Trophoblast cell (in vitro differentiated cells and primary cell): ENCODE results near the gene NUDT8.

Experiments used
- DNase-seq, 2 donors: peaks; one replicate each; pipeline ENCODE4 v3.0.0-alpha.2; 2016
- H2AFZ ChIP-seq: 2 replicates; pipeline ENCODE4 v1.6.1; 2013; ENCODE audit warnings: low read length, moderate library complexity, mild to moderate bottlenecking; ENCODE audit not compliant: insufficient read depth, poor library complexity
- H2AK5ac ChIP-seq: 2 replicates; pipeline ENCODE4 v1.6.1; 2013; ENCODE audit warnings: mild to moderate bottlenecking, low read length
- H2BK120ac ChIP-seq: 2 replicates; pipeline ENCODE4 v1.6.1; 2013; ENCODE audit warnings: low read length, mild to moderate bottlenecking, moderate library complexity; ENCODE audit not compliant: insufficient read depth, poor library complexity
- H2BK12ac ChIP-seq: 2 replicates; pipeline ENCODE4 v1.6.1; 2013; ENCODE audit warnings: mild to moderate bottlenecking, low read length, moderate library complexity
- H2BK5ac ChIP-seq: 2 replicates; pipeline ENCODE4 v1.6.1; 2013; ENCODE audit warnings: low read length, low read depth, moderate library complexity, mild to moderate bottlenecking; ENCODE audit not compliant: poor library complexity
- H3K14ac ChIP-seq: 2 replicates; pipeline ENCODE4 v1.6.1; 2013; ENCODE audit warnings: mild to moderate bottlenecking, low read length
- H3K18ac ChIP-seq: 2 replicates; pipeline ENCODE4 v1.6.1; 2013; ENCODE audit warnings: mild to moderate bottlenecking, low read length
- H3K23ac ChIP-seq: 2 replicates; pipeline ENCODE4 v1.6.1; 2013; ENCODE audit warnings: low read length
- H3K27ac ChIP-seq: 2 replicates; pipeline ENCODE4 v1.5.1; 2013; ENCODE audit warnings: low read depth, mild to moderate bottlenecking, inconsistent platforms, low read length, moderate library complexity
- H3K27me3 ChIP-seq: 2 replicates; pipeline ENCODE4 v1.6.1; 2013; ENCODE audit warnings: inconsistent platforms, mild to moderate bottlenecking, low read length, moderate library complexity; ENCODE audit not compliant: insufficient read depth
- H3K36me3 ChIP-seq, 2 experiments: 1 replicate in 1 of 2; 2 replicates in 1 of 2; pipeline ENCODE4 v1.6.1; 2013; ENCODE audit warnings: low read length in 2 of 2, mild to moderate bottlenecking in 2 of 2, moderate library complexity in 1 of 2; ENCODE audit not compliant: insufficient read depth in 2 of 2, control insufficient read depth in 1 of 2
- H3K4ac ChIP-seq: 2 replicates; pipeline ENCODE4 v1.6.1; 2013; ENCODE audit warnings: low read depth, mild to moderate bottlenecking, low read length, moderate library complexity
- H3K4me1 ChIP-seq, 2 experiments: 1 replicate in 1 of 2; 2 replicates in 1 of 2; pipeline ENCODE4 v1.6.1; 2013; ENCODE audit warnings: low read length in 2 of 2, mild to moderate bottlenecking in 2 of 2, moderate library complexity in 1 of 2; ENCODE audit not compliant: insufficient read depth in 2 of 2, control insufficient read depth in 1 of 2
- H3K4me2 ChIP-seq: 2 replicates; pipeline ENCODE4 v1.6.1; 2013; ENCODE audit warnings: inconsistent platforms, mild to moderate bottlenecking, low read length, moderate library complexity
- H3K4me3 ChIP-seq: 2 replicates; pipeline ENCODE4 v1.5.1; 2013; ENCODE audit warnings: mild to moderate bottlenecking, low read depth, low read length, inconsistent platforms
- H3K79me1 ChIP-seq: one replicate; pipeline ENCODE4 v1.6.1; 2013; ENCODE audit warnings: low read length
- H3K79me2 ChIP-seq: 2 replicates; pipeline ENCODE4 v1.6.1; 2013; ENCODE audit warnings: low read length, mild to moderate bottlenecking; ENCODE audit not compliant: control insufficient read depth, insufficient read depth, poor library complexity
- H3K9ac ChIP-seq: 2 replicates; pipeline ENCODE4 v1.6.1; 2013; ENCODE audit warnings: mild to moderate bottlenecking, low read length
- H3K9me3 ChIP-seq: 2 replicates; pipeline ENCODE4 v1.6.1; 2013; ENCODE audit warnings: low read depth, mild to moderate bottlenecking, control low read depth, inconsistent platforms, low read length; ENCODE audit not compliant: insufficient read depth
- H4K12ac ChIP-seq: 2 replicates; pipeline ENCODE4 v1.6.1; 2013; ENCODE audit warnings: low read depth, mild to moderate bottlenecking, low read length, moderate library complexity
- H4K8ac ChIP-seq: 2 replicates; pipeline ENCODE4 v1.6.1; 2013; ENCODE audit warnings: low read depth, mild to moderate bottlenecking, low read length, moderate library complexity
- H4K91ac ChIP-seq: one replicate; pipeline ENCODE4 v1.6.1; 2013; ENCODE audit warnings: low read depth, mild to moderate bottlenecking, low read length, moderate library complexity
- WGBS: extraction: QIAGEN DNeasy Blood & Tissue Kit; methylation state at CpG from one replicate; pipeline ENCODE4 v1.1.7; 2013; ENCODE audit warnings: missing lambda C conversion rate; ENCODE audit not compliant: insufficient read length, insufficient coverage; ENCODE audit errors: extremely low coverage; 5-methylcytosine and 5-hydroxymethylcytosine counted together

The NUDT8 gene

DNA sequence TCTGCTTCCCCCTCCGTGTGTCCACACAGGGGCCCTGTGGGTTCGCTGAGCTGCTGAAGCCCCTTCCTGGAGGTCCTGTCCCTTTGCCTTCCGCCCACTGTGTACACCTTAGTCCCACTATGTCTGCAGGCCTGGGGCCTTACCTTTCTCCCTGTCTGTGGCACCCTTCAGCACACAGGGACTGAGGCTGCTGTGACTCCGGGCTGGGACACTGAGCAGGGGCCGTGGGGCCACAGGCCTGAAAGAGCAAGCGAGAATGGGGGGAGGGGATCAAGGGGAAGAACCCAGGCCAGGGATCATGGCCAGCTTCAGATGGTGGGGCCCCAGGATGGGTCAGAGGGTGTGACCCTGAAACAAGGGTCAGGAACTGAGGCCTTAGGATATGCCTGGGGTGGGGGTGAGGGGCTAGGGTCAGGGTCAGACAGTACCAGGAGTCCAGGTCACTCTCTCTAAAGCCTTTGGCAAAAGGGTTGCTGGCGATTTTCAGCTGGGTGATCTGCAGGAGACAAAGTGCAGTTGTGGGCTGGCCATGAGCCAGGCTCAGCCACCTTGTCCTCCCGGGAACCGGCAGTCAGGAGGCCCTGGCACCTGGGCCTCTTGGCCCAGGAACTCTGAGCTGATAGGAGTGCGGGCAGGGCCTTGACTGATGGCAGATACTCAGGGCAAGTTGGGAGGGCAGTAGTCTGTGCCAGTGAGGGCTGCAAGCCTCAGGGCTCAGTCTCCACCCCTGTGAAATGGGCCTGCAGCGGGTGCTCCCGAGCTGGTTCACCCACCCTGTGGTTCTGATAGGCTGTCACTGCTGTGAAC lies 2.6 kb upstream of the NUDT8 start:
- no peaks in the 10 kb centered on the region for H3K36me3 ChIP-seq
- H2BK5ac ChIP-seq, result no peak overlapping the region
- H2BK12ac ChIP-seq, result no peak overlapping the region
- peaks cover 2% of the 10 kb centered on the region for H3K79me2 ChIP-seq
- H3K27me3 ChIP-seq, result no peaks in the 10 kb centered on the region
- H3K4me2 ChIP-seq, result no peak overlapping the region
- H3K23ac ChIP-seq, result no peak overlapping the region
- H3K9ac ChIP-seq, result no peak overlapping the region
- no peak overlapping the region for H3K27ac ChIP-seq
- H3K4me1 ChIP-seq, result peaks cover 7 to 10% of the 10 kb centered on the region in 2 experiments
- no peak overlapping the region for H2BK120ac ChIP-seq
- peaks cover 9% of the 10 kb centered on the region for H3K79me1 ChIP-seq
- DNase-seq, result no peak
- no peak overlapping the region for H3K4me3 ChIP-seq
- H3K14ac ChIP-seq, result peak overlapping the region; percentile 10
- H4K8ac ChIP-seq, result no peak overlapping the region
- no peak overlapping the region for H2AFZ ChIP-seq
- H4K91ac ChIP-seq, result no peak overlapping the region
- peak overlapping the region; percentile 26 for H2AK5ac ChIP-seq
- no peak overlapping the region for H3K4ac ChIP-seq
- H3K9me3 ChIP-seq, result peaks cover 2% of the 10 kb centered on the region
- WGBS, result no CpG with 5 or more reads among the region's 12 CpGs
- no peak overlapping the region for H3K18ac ChIP-seq
- no peak overlapping the region for H4K12ac ChIP-seq

DNA sequence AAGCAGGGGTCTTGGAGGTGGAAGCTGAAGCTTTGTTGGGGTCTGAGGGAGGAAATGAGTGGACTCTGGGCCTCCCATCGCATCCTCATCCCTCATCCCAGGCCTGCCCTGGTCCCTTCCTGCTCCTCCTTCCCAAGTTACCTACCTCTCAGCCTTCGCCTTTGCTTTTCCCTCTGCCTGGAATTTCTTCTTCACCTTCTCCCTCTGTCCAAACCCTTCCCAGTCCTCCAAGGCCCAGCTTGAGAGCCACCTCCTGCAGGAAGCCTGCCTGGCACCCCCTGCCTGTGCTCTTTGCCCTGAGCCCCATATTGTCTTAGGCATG lies 2.1 kb upstream of the NUDT8 start:
- no peaks in the 10 kb centered on the region for H3K36me3 ChIP-seq
- WGBS, result no CpG with 5 or more reads among the region's 2 CpGs
- H3K9ac ChIP-seq, result no peak overlapping the region
- peak overlapping the region; percentile 64 for H4K91ac ChIP-seq
- H2AK5ac ChIP-seq, result peak overlapping the region; percentile 39
- no peak overlapping the region for H4K12ac ChIP-seq
- H3K27ac ChIP-seq, result no peak overlapping the region
- H3K4me1 ChIP-seq, result peaks cover 7 to 10% of the 10 kb centered on the region in 2 experiments
- DNase-seq, result no peak
- no peak overlapping the region for H3K4ac ChIP-seq
- peak overlapping the region; percentile 10 for H3K14ac ChIP-seq
- no peak overlapping the region for H3K23ac ChIP-seq
- peaks cover 9% of the 10 kb centered on the region for H3K79me1 ChIP-seq
- H3K9me3 ChIP-seq, result peaks cover 2% of the 10 kb centered on the region
- H3K18ac ChIP-seq, result no peak overlapping the region
- H2BK120ac ChIP-seq, result no peak overlapping the region
- H2BK5ac ChIP-seq, result no peak overlapping the region
- peaks cover 2% of the 10 kb centered on the region for H3K79me2 ChIP-seq
- H2BK12ac ChIP-seq, result no peak overlapping the region
- H4K8ac ChIP-seq, result no peak overlapping the region
- H3K4me3 ChIP-seq, result no peak overlapping the region
- H2AFZ ChIP-seq, result no peak overlapping the region
- no peak overlapping the region for H3K4me2 ChIP-seq
- H3K27me3 ChIP-seq, result no peaks in the 10 kb centered on the region

DNA sequence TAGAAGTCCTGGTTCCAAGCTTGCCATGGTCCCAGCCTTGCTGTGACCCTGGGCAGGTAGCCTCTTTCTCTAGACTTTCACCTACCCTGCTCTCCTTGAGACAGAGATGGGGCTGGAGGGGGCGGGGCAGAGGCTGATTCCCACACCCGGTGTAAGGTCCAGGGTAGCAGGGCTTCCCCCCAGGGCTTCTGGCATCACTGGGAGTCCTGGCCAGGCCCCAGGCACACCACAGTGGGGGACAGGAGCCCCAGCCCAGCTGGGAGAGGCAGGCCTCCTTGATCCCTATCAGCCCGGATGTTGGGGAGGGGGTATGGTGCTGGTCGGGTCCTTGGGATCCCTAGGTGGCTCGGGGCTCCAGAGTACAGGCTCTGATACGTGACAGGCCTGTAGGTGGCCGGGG lies 1.7 kb upstream of the NUDT8 start:
- H3K27me3 ChIP-seq, result no peaks in the 10 kb centered on the region
- H3K14ac ChIP-seq, result no peak overlapping the region
- H3K79me2 ChIP-seq, result peaks cover 2% of the 10 kb centered on the region
- no peaks in the 10 kb centered on the region for H3K36me3 ChIP-seq
- H3K9ac ChIP-seq, result no peak overlapping the region
- H3K4ac ChIP-seq, result no peak overlapping the region
- H2BK5ac ChIP-seq, result no peak overlapping the region
- no peak overlapping the region for H3K18ac ChIP-seq
- H3K9me3 ChIP-seq, result peaks cover 2% of the 10 kb centered on the region
- H2AFZ ChIP-seq, result no peak overlapping the region
- H2BK12ac ChIP-seq, result peak overlapping the region; percentile 14
- peak overlapping the region; percentile 16 for H4K12ac ChIP-seq
- peak overlapping the region; percentile 92 for H4K8ac ChIP-seq
- H3K79me1 ChIP-seq, result peaks cover 9% of the 10 kb centered on the region
- H3K4me3 ChIP-seq, result no peak overlapping the region
- no peak overlapping the region for H3K23ac ChIP-seq
- H3K27ac ChIP-seq, result no peak overlapping the region
- peak overlapping the region; percentile 64 for H4K91ac ChIP-seq
- H3K4me2 ChIP-seq, result no peak overlapping the region
- H2BK120ac ChIP-seq, result no peak overlapping the region
- WGBS, result no CpG with 5 or more reads among the region's 7 CpGs
- no peak for DNase-seq
- peaks cover 7 to 10% of the 10 kb centered on the region in 2 experiments for H3K4me1 ChIP-seq
- peak overlapping the region; percentile 39 for H2AK5ac ChIP-seq

DNA sequence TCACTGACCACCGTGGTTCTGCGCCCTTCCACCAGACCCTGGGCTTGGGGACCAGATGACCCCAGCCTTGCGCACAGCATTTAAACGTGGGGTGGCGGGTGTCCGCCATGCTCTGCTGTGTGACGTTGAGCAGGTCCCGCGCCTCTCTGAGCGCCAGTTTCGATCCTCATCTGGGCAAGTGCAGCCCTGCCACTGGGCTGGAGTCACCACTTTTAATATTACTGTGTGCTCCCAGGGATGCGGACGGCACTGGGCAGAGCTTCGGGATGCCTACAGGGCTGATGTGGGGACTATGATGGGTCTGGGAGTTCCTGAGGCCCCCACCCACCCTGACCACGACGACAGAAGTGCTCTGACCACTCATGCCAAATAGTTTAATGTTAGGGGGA lies 1.2 kb upstream of the NUDT8 start:
- Histone ChIP-seq H3K79me1 (peaks cover 9% of the 10 kb centered on the region), H3K4me2 (peak overlapping the region; percentile 97), H3K9ac (peak overlapping the region; percentile 13), H3K4me1 (peaks cover 7 to 10% of the 10 kb centered on the region in 2 experiments), H3K27me3 (no peaks in the 10 kb centered on the region), H3K18ac (no peak overlapping the region), H4K91ac (peak overlapping the region; percentile 64), H3K27ac (peak overlapping the region; percentile 42), H4K8ac (peak overlapping the region; percentile 92), H3K36me3 (no peaks in the 10 kb centered on the region), H2AFZ (peak overlapping the region; percentile 33), H3K79me2 (peaks cover 2% of the 10 kb centered on the region), H3K9me3 (peaks cover 2% of the 10 kb centered on the region), H2BK5ac (peak overlapping the region; percentile 55), H2BK12ac (no peak overlapping the region), H3K23ac (no peak overlapping the region), H3K4me3 (peak overlapping the region; percentile 80), H2BK120ac (no peak overlapping the region), H3K4ac (peak overlapping the region; percentile 7), H3K14ac (peak overlapping the region; percentile 45), H4K12ac (peak overlapping the region; percentile 89), H2AK5ac (no peak overlapping the region)
- WGBS, result no CpG with 5 or more reads among the region's 16 CpGs
- no peak for DNase-seq
